HepG2 (cell line): Measurements from ENCODE around the gene TTLL4. TPM values are rescaled to one million over a fixed set of nuclear protein-coding genes. Genes with fewer than 3 reads are reported as not detected.

Experiments used
- AKNA ChIP-seq: sonication (generic); formaldehyde crosslinking; IDR thresholded peaks from 2 replicates; pipeline ENCODE4 v1.4.0; 2020; ENCODE audit warnings: missing genetic modification reagents, borderline replicate concordance
- JDP2 ChIP-seq: sonication (generic); formaldehyde crosslinking; IDR thresholded peaks from 2 replicates; pipeline ENCODE4 v1.8.1; 2022; ENCODE audit warnings: missing genetic modification reagents, borderline replicate concordance
- NFIC ChIP-seq: IDR thresholded peaks from 2 replicates; pipeline ENCODE4 v1.6.1; 2012; ENCODE audit warnings: mild to moderate bottlenecking, low read length, inconsistent platforms
- NFKBIZ ChIP-seq: IDR thresholded peaks from 2 replicates; pipeline ENCODE4 v1.6.1; 2018; ENCODE audit warnings: missing genetic modification reagents, missing compliant biosample characterization
- PRMT3 ChIP-seq: sonication (generic); formaldehyde crosslinking; IDR thresholded peaks from 2 replicates; pipeline ENCODE4 v1.8.1; 2022; ENCODE audit warnings: low read depth, mild to moderate bottlenecking, moderate library complexity, missing genetic modification reagents, borderline replicate concordance
- SUZ12 ChIP-seq: fragments of 150-350 bp; IDR thresholded peaks from 2 replicates; pipeline ENCODE4 v1.6.1; 2014; ENCODE audit warnings: low read depth, low read length
- ZNF160 ChIP-seq: sonication (generic); formaldehyde crosslinking; IDR thresholded peaks from 2 replicates; pipeline ENCODE4 v1.8.0; 2022; ENCODE audit warnings: mild to moderate bottlenecking, inconsistent platforms, missing genetic modification reagents
- ZNF17 ChIP-seq: sonication (generic); formaldehyde crosslinking; IDR thresholded peaks from 2 replicates; pipeline ENCODE4 v1.5.0; 2020; ENCODE audit warnings: mild to moderate bottlenecking, missing genetic modification reagents
- polyA plus RNA-seq, 8 experiments: library from polyadenylated mRNA; depleted of rRNA in 3 of 8; stranded (reverse) in 7 of 8; unstranded in 1 of 8; fragments of >200 nt; fragmentation: Illumina TruSeq in 4 of 8; extraction: Trizol in 4 of 8; gene quantifications; 2 replicates each; pipeline versions ENCODE4 v1.2.1 to v1.2.3, GENCODE V29; 2011 to 2016; ENCODE audit warnings: low read depth in 4 of 8, missing spikeins in 1 of 8, mixed read lengths in 1 of 8; ENCODE audit not compliant: insufficient read depth in 1 of 8
- total RNA-seq, 5 experiments: library from RNA; depleted of rRNA; stranded (reverse); fragments of >200 nt; fragmentation: Illumina TruSeq; extraction: Trizol; gene quantifications; 2 replicates each; pipeline ENCODE4 v1.2.3, GENCODE V29; 2016; ENCODE audit warnings: low read depth in 1 of 5
- TF ChIP-seq, protein P1 (sequence below): sonication (generic); formaldehyde crosslinking; IDR thresholded peaks from 2 replicates; pipeline ENCODE4 v1.5.0; 2020; ENCODE audit warnings: mild to moderate bottlenecking, missing genetic modification reagents, borderline replicate concordance
- TF ChIP-seq, protein P2 (sequence below): sonication (generic); formaldehyde crosslinking; IDR thresholded peaks from 2 replicates; pipeline ENCODE4 v1.5.0; 2020; ENCODE audit warnings: mild to moderate bottlenecking, low read depth, missing genetic modification reagents, borderline replicate concordance
- TF ChIP-seq, protein P3 (sequence below): sonication (generic); formaldehyde crosslinking; conservative IDR thresholded peaks from 2 replicates; pipeline ENCODE4 v1.4.0; 2020; ENCODE audit warnings: missing genetic modification reagents

TTLL4 gene
- total and polyA plus RNA-seq, 2 of the 13 experiments (the other 11 are each of a cell fraction or from before 2014, with no cell fraction given): 77.5 to 84.6 TPM

DNA sequence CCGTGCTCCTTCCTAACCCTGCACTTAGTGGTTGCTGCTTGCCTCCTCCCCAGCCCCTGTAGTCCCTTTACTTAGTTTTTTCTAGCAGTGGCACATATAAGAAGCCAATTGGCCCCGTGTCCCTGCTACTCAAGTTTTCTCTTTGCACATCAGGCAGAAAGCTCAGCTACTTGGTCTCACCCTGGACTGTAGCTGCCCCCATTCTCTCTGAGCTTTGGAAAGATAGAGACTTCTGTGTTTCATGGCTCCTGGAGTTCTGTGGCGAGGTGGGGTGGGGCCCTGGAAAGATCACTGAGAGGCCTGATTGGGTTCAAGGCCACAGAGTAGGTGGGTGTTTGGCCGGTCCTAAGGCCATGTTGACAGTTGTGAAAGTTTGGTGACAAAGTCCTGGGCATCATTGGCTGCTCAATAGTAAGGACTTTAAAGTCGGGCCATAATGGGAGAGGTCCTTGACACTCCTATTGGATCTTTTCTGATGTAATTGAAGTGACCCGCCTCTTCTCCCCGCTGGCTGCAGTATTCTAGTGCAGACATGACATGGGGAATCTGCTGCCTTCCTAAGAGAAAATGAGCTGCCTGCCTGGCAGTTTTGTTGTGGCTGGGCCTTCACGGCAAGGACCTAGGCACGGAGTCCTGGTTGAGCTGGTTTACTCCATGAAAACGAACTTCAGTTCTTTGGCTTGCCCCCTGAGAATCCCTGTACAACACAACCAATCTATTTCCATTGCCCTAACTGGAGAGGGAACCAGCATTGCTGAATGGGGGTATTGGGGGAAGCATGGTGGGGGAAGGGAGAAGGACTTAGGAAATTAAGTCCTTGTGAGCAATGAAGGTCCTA, 45.2 kb downstream of the TTLL4 start (continued):
- TF ChIP-seq, protein P1, sequence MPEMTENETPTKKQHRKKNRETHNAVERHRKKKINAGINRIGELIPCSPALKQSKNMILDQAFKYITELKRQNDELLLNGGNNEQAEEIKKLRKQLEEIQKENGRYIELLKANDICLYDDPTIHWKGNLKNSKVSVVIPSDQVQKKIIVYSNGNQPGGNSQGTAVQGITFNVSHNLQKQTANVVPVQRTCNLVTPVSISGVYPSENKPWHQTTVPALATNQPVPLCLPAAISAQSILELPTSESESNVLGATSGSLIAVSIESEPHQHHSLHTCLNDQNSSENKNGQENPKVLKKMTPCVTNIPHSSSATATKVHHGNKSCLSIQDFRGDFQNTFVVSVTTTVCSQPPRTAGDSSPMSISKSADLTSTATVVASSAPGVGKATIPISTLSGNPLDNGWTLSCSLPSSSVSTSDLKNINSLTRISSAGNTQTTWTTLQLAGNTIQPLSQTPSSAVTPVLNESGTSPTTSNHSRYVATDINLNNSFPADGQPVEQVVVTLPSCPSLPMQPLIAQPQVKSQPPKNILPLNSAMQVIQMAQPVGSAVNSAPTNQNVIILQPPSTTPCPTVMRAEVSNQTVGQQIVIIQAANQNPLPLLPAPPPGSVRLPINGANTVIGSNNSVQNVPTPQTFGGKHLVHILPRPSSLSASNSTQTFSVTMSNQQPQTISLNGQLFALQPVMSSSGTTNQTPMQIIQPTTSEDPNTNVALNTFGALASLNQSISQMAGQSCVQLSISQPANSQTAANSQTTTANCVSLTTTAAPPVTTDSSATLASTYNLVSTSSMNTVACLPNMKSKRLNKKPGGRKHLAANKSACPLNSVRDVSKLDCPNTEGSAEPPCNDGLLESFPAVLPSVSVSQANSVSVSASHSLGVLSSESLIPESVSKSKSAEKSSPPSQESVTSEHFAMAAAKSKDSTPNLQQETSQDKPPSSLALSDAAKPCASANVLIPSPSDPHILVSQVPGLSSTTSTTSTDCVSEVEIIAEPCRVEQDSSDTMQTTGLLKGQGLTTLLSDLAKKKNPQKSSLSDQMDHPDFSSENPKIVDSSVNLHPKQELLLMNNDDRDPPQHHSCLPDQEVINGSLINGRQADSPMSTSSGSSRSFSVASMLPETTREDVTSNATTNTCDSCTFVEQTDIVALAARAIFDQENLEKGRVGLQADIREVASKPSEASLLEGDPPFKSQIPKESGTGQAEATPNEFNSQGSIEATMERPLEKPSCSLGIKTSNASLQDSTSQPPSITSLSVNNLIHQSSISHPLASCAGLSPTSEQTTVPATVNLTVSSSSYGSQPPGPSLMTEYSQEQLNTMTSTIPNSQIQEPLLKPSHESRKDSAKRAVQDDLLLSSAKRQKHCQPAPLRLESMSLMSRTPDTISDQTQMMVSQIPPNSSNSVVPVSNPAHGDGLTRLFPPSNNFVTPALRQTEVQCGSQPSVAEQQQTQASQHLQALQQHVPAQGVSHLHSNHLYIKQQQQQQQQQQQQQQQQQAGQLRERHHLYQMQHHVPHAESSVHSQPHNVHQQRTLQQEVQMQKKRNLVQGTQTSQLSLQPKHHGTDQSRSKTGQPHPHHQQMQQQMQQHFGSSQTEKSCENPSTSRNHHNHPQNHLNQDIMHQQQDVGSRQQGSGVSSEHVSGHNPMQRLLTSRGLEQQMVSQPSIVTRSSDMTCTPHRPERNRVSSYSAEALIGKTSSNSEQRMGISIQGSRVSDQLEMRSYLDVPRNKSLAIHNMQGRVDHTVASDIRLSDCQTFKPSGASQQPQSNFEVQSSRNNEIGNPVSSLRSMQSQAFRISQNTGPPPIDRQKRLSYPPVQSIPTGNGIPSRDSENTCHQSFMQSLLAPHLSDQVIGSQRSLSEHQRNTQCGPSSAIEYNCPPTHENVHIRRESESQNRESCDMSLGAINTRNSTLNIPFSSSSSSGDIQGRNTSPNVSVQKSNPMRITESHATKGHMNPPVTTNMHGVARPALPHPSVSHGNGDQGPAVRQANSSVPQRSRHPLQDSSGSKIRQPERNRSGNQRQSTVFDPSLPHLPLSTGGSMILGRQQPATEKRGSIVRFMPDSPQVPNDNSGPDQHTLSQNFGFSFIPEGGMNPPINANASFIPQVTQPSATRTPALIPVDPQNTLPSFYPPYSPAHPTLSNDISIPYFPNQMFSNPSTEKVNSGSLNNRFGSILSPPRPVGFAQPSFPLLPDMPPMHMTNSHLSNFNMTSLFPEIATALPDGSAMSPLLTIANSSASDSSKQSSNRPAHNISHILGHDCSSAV (CRISPR knock-in tag): 0 out of 2 replicates have a peak, but pooled peaks have one; percentile 83
- TF ChIP-seq PRMT3 (CRISPR knock-in tag) (no peak), ZNF160 (CRISPR knock-in tag) (peak; percentile 64), NFKBIZ (peak; percentile 91), JDP2 (CRISPR knock-in tag) (no peak; the same call in 1 of the 2 replicates), SUZ12 (no peak), AKNA (CRISPR knock-in tag) (no peak), ZNF17 (CRISPR knock-in tag) (no peak), NFIC (peak; percentile 92)
- TF ChIP-seq, protein P2, sequence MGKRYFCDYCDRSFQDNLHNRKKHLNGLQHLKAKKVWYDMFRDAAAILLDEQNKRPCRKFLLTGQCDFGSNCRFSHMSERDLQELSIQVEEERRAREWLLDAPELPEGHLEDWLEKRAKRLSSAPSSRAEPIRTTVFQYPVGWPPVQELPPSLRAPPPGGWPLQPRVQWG (CRISPR knock-in tag): no peak
- TF ChIP-seq, protein P3, sequence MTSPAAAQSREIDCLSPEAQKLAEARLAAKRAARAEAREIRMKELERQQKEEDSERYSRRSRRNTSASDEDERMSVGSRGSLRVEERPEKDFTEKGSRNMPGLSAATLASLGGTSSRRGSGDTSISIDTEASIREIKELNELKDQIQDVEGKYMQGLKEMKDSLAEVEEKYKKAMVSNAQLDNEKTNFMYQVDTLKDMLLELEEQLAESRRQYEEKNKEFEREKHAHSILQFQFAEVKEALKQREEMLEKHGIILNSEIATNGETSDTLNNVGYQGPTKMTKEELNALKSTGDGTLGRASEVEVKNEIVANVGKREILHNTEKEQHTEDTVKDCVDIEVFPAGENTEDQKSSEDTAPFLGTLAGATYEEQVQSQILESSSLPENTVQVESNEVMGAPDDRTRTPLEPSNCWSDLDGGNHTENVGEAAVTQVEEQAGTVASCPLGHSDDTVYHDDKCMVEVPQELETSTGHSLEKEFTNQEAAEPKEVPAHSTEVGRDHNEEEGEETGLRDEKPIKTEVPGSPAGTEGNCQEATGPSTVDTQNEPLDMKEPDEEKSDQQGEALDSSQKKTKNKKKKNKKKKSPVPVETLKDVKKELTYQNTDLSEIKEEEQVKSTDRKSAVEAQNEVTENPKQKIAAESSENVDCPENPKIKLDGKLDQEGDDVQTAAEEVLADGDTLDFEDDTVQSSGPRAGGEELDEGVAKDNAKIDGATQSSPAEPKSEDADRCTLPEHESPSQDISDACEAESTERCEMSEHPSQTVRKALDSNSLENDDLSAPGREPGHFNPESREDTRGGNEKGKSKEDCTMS (CRISPR knock-in tag): no peak
